Sigmoid colon (tissue), 7 donors: ENCODE results near the gene NEUROD1. TPM values are rescaled to one million over a fixed set of nuclear protein-coding genes. Genes with fewer than 3 reads are reported as not detected.

Experiments used
- DNase-seq: peaks from one replicate; pipeline ENCODE4 v3.0.0-alpha.2; 2019
- H3K27ac ChIP-seq, 4 donors: fragments of 200-600 bp; sonication (generic); one replicate each; pipeline ENCODE4 v1.5.1; 2016 to 2019; ENCODE audit warnings: mild to moderate bottlenecking in 1 of 4
- H3K27me3 ChIP-seq, 3 donors: fragments of 200-600 bp; sonication (generic); one replicate each; pipeline ENCODE4 v1.5.1; 2019; ENCODE audit warnings: mild to moderate bottlenecking in 1 of 3
- H3K36me3 ChIP-seq, 4 donors: fragments of 200-600 bp; sonication (generic); one replicate each; pipeline ENCODE4 v1.5.1; 2016 to 2019
- H3K4me1 ChIP-seq, 4 donors: fragments of 200-600 bp; sonication (generic); one replicate each; pipeline ENCODE4 v1.5.1; 2017 to 2019
- H3K4me3 ChIP-seq, 4 donors: fragments of 200-600 bp; sonication (generic); one replicate each; pipeline ENCODE4 v1.5.1; 2017 to 2019; ENCODE audit warnings: mild to moderate bottlenecking in 2 of 4, moderate library complexity in 1 of 4
- H3K9me3 ChIP-seq, 4 donors: fragments of 200-600 bp in 3 of 4; sonication (generic) in 3 of 4; one replicate each; pipeline versions ENCODE4 v1.5.1 to v1.6.1; 2013 to 2019
- CTCF ChIP-seq, 4 experiments: fragments of 450-650 bp in 3 of 4; fragments of 200-600 bp in 1 of 4; IDR thresholded peaks; one replicate each; pipeline ENCODE4 v1.5.1; 2016 to 2019; ENCODE audit warnings: antibody characterized with exemption in 4 of 4, mild to moderate bottlenecking in 3 of 4, moderate library complexity in 2 of 4
- EP300 ChIP-seq, 4 donors: sonication (generic); formaldehyde crosslinking; IDR thresholded peaks; one replicate each; pipeline ENCODE4 v1.6.1; 2017; ENCODE audit warnings: antibody characterized with exemption in 4 of 4
- POLR2A ChIP-seq, 2 donors: fragments of 450-650 bp; IDR thresholded peaks; one replicate each; pipeline ENCODE4 v1.6.1; 2016; ENCODE audit warnings: antibody characterized with exemption in 2 of 2, mild to moderate bottlenecking in 2 of 2, moderate library complexity in 2 of 2
- POLR2AphosphoS5 ChIP-seq, 4 donors: sonication (generic); formaldehyde crosslinking; IDR thresholded peaks; one replicate each; pipeline ENCODE4 v1.6.1; 2017; ENCODE audit warnings: antibody characterized with exemption in 4 of 4
- WGBS, 2 donors: extraction: QIAGEN DNeasy Blood & Tissue Kit; methylation state at CpG; one replicate each; pipeline ENCODE4 v1.1.7; 2013; 5-methylcytosine and 5-hydroxymethylcytosine counted together
- intact Hi-C: fragments of 100-400 bp; cut with DNase I; formaldehyde crosslinking; loops from one replicate; pipeline ENCODE4 v1.15.1; 2023
- polyA plus RNA-seq, 3 donors: library from polyadenylated mRNA; stranded (reverse); fragments of 200-250 nt; gene quantifications; one replicate each; pipeline ENCODE4 v1.2.3, GENCODE V29; 2013
- total RNA-seq, 4 donors: library from RNA; depleted of rRNA; stranded (reverse); fragments of >200 nt; gene quantifications; one replicate each; pipeline ENCODE4 v1.1.0, GENCODE V29; 2016
- donor health status: healthy with polysubstance abuse.
- donor health status: Bipolar disorder and iron deficiency.
- donor health status: healthy.

Gene NEUROD1
- total and polyA plus RNA-seq, 7 donors = 0.39 to 3.6 (median 2.3) TPM; not detected in 4

- no peaks in the 10 kb centered on the region for H3K9me3 ChIP-seq
- no peaks in the 10 kb centered on the region for H3K4me1 ChIP-seq
- H3K27ac ChIP-seq = no peak overlapping the region
- no peak for DNase-seq
- H3K36me3 ChIP-seq = no peaks in the 10 kb centered on the region
- WGBS, 2 donors = 95 to 97% methylated on average over 17 of the region's 17 CpGs
- TF ChIP-seq CTCF (IDR thresholded peaks at IDR 0.05) = no peak
- TF ChIP-seq POLR2AphosphoS5 (IDR thresholded peaks at IDR 0.05) = no peak
- no peak for TF ChIP-seq EP300 (IDR thresholded peaks at IDR 0.05)
- no peak for TF ChIP-seq POLR2A (IDR thresholded peaks at IDR 0.05)
- intact Hi-C loops = no loop called here
- H3K4me3 ChIP-seq = no peak overlapping the region
- H3K27me3 ChIP-seq = no peaks in the 10 kb centered on the region
These were observed 14.0 kb upstream of the NEUROD1 start for GRCh38 chr2:181694271-181694670.

GRCh38 chr2:181690860-181691259 lies 10.5 kb upstream of the NEUROD1 start:
- no peak overlapping the region for H3K4me3 ChIP-seq
- peaks cover 0 to 22% (median 0%) of the 10 kb centered on the region in 3 donors for H3K27me3 ChIP-seq
- H3K4me1 ChIP-seq = no peaks in the 10 kb centered on the region
- no peak for DNase-seq
- no peak overlapping the region for H3K27ac ChIP-seq
- no peaks in the 10 kb centered on the region for H3K36me3 ChIP-seq
- H3K9me3 ChIP-seq = no peaks in the 10 kb centered on the region
- WGBS, 2 donors = 84 to 89% methylated on average over 2 of the region's 2 CpGs
- intact Hi-C loops = no loop called here
- TF ChIP-seq POLR2A (IDR thresholded peaks at IDR 0.05) (no peak), EP300 (IDR thresholded peaks at IDR 0.05) (no peak), CTCF (IDR thresholded peaks at IDR 0.05) (no peak), POLR2AphosphoS5 (IDR thresholded peaks at IDR 0.05) (no peak)

GRCh38 chr2:181686576-181687185 lies 6.4 kb upstream of the NEUROD1 start:
- WGBS, 2 donors = 52 to 53% methylated on average over 6 of the region's 6 CpGs
- Histone ChIP-seq H3K4me1 (peaks cover 0 to 26% (median 19%) of the 10 kb centered on the region in 4 donors), H3K27me3 (peaks cover 29 to 62% (median 36%) of the 10 kb centered on the region in 3 donors), H3K4me3 (no peak overlapping the region), H3K27ac (no peak overlapping the region), H3K9me3 (no peaks in the 10 kb centered on the region), H3K36me3 (no peaks in the 10 kb centered on the region)
- DNase-seq = no peak
- no peak for TF ChIP-seq EP300 (IDR thresholded peaks at IDR 0.05)
- intact Hi-C loops = no loop called here

GRCh38 chr2:181685150-181685688 lies 4.9 kb upstream of the NEUROD1 start:
- H3K27me3 ChIP-seq = peaks cover 41 to 77% (median 50%) of the 10 kb centered on the region in 3 donors
- H3K27ac ChIP-seq = no peak overlapping the region
- H3K36me3 ChIP-seq = no peaks in the 10 kb centered on the region
- no peaks in the 10 kb centered on the region for H3K9me3 ChIP-seq
- TF ChIP-seq EP300 (IDR thresholded peaks at IDR 0.05) (no peak), CTCF (IDR thresholded peaks at IDR 0.05) (no peak), POLR2A (IDR thresholded peaks at IDR 0.05) (no peak), POLR2AphosphoS5 (IDR thresholded peaks at IDR 0.05) (no peak)
- 6 to 15% methylated on average over 21 of the region's 21 CpGs for WGBS, 2 donors
- no peak overlapping the region for H3K4me3 ChIP-seq
- intact Hi-C loops = no loop called here
- DNase-seq = no peak
- H3K4me1 ChIP-seq = peaks cover 0 to 40% (median 26%) of the 10 kb centered on the region in 4 donors

- intact Hi-C loops = no loop called here
- Histone ChIP-seq H3K27me3 (peaks cover 45 to 83% (median 57%) of the 10 kb centered on the region in 3 donors), H3K27ac (no peak overlapping the region), H3K9me3 (no peaks in the 10 kb centered on the region), H3K4me3 (no peak overlapping the region), H3K36me3 (no peaks in the 10 kb centered on the region), H3K4me1 (peaks cover 0 to 40% (median 27%) of the 10 kb centered on the region in 4 donors)
- 8 to 14% methylated on average over 26 of the region's 26 CpGs for WGBS, 2 donors
- no peak for TF ChIP-seq POLR2AphosphoS5 (IDR thresholded peaks at IDR 0.05)
- TF ChIP-seq POLR2A (IDR thresholded peaks at IDR 0.05) = no peak
- no peak for TF ChIP-seq CTCF (IDR thresholded peaks at IDR 0.05)
- TF ChIP-seq EP300 (IDR thresholded peaks at IDR 0.05) = no peak
- DNase-seq = no peak
These were observed 4.3 kb upstream of the NEUROD1 start for GRCh38 chr2:181684454-181685149.
